ENCODE data around the gene RUNX1. TPM values are rescaled to one million over a fixed set of nuclear protein-coding genes. Genes with fewer than 3 reads are reported as not detected.

The RUNX1 gene
- total and polyA plus RNA-seq, 2 of the 13 experiments (the other 11 are each of a cell fraction or from before 2014, with no cell fraction given), result 5.4 to 6.4 TPM

- TF ChIP-seq EP300 (IDR thresholded peaks at IDR 0.05; ENCODE audit: low read depth in 2 of 2, low read length in 2 of 2) (peak in 1 of 2 experiments; percentile 64; a peak in 2 of 4 replicates), EP300 (CRISPR knock-in tag; IDR thresholded peaks at IDR 0.05; ENCODE audit: borderline replicate concordance) (0 out of 2 replicates have a peak, but pooled peaks have one; percentile 41), ZNF282 (IDR thresholded peaks at IDR 0.05; ENCODE audit: partially characterized antibody) (no peak), FOXP4 (CRISPR knock-in tag; IDR thresholded peaks at IDR 0.05) (peak; percentile 72), MIER3 (CRISPR knock-in tag; IDR thresholded peaks at IDR 0.05; ENCODE audit: borderline replicate concordance) (no peak), EZH2 (conservative IDR thresholded peaks at IDR 0.05; ENCODE audit: low read depth, low read length) (no peak), HES4 (CRISPR knock-in tag; IDR thresholded peaks at IDR 0.05; ENCODE audit: borderline replicate concordance) (no peak), NKX3-1 (CRISPR knock-in tag; IDR thresholded peaks at IDR 0.05) (no peak), ZNF75D (CRISPR knock-in tag; IDR thresholded peaks at IDR 0.05; ENCODE audit: borderline replicate concordance) (no peak), TERF1 (CRISPR knock-in tag; IDR thresholded peaks at IDR 0.05) (no peak), ZBTB40 (IDR thresholded peaks at IDR 0.05) (no peak), ZBTB40 (CRISPR knock-in tag; IDR thresholded peaks at IDR 0.05) (no peak), TBX3 (IDR thresholded peaks at IDR 0.05; ENCODE audit: borderline replicate concordance) (no peak), SMAD1 (CRISPR knock-in tag; IDR thresholded peaks at IDR 0.05; ENCODE audit: borderline replicate concordance, low read depth) (no peak), ZNF430 (CRISPR knock-in tag; IDR thresholded peaks at IDR 0.05) (no peak)
- TF ChIP-seq, protein P1, sequence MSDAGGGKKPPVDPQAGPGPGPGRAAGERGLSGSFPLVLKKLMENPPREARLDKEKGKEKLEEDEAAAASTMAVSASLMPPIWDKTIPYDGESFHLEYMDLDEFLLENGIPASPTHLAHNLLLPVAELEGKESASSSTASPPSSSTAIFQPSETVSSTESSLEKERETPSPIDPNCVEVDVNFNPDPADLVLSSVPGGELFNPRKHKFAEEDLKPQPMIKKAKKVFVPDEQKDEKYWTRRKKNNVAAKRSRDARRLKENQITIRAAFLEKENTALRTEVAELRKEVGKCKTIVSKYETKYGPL (CRISPR knock-in tag; IDR thresholded peaks at IDR 0.05), result no peak
- TF ChIP-seq, protein P2, sequence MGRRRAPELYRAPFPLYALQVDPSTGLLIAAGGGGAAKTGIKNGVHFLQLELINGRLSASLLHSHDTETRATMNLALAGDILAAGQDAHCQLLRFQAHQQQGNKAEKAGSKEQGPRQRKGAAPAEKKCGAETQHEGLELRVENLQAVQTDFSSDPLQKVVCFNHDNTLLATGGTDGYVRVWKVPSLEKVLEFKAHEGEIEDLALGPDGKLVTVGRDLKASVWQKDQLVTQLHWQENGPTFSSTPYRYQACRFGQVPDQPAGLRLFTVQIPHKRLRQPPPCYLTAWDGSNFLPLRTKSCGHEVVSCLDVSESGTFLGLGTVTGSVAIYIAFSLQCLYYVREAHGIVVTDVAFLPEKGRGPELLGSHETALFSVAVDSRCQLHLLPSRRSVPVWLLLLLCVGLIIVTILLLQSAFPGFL (CRISPR knock-in tag; IDR thresholded peaks at IDR 0.05), result no peak
Measured at GRCh38 chr21:35019631-35020032, 29.5 kb downstream of the RUNX1 start (continued).

Measured in HepG2 (cell line).